MM.1S (cell line): ENCODE measurements around the gene GBGT1.

Experiments used
- DNase-seq: peaks from one replicate; pipeline ENCODE4 v3.0.0-alpha.2; 2015
- H2AFZ ChIP-seq: fragments of 300-600 bp; sonication (generic); 2 replicates; pipeline ENCODE4 v1.6.0; 2016; ENCODE audit warnings: antibody characterized with exemption, low read length
- H3F3A ChIP-seq: fragments of 300-600 bp; sonication (generic); 2 replicates; pipeline ENCODE4 v1.6.1; 2016; ENCODE audit warnings: mild to moderate bottlenecking, antibody characterized with exemption, low read length, moderate library complexity, mixed read lengths; ENCODE audit not compliant: insufficient read depth
- H3K27ac ChIP-seq: fragments of 300-600 bp; sonication (generic); 2 replicates; pipeline ENCODE4 v1.5.1; 2016; ENCODE audit warnings: mild to moderate bottlenecking, low read length
- H3K27me3 ChIP-seq: fragments of 300-600 bp; sonication (generic); replicated peaks from 2 replicates; pipeline ENCODE4 v1.6.0; 2016; ENCODE audit warnings: low read length; ENCODE audit not compliant: insufficient read depth
- H3K36me3 ChIP-seq: fragments of 300-600 bp; sonication (generic); replicated peaks from 2 replicates; pipeline ENCODE4 v1.6.1; 2016; ENCODE audit warnings: mild to moderate bottlenecking, low read length, mixed read lengths; ENCODE audit not compliant: insufficient read depth
- H3K4me1 ChIP-seq: fragments of 300-600 bp; sonication (generic); 2 replicates; pipeline ENCODE4 v1.6.1; 2016; ENCODE audit warnings: low read length, mixed read lengths
- H3K4me2 ChIP-seq: fragments of 300-600 bp; sonication (generic); 2 replicates; pipeline ENCODE4 v1.6.0; 2016; ENCODE audit warnings: low read depth, low read length
- H3K4me3 ChIP-seq: fragments of 300-600 bp; sonication (generic); 2 replicates; pipeline ENCODE4 v1.5.1; 2016; ENCODE audit warnings: low read length, mixed read lengths
- H3K79me2 ChIP-seq: fragments of 300-600 bp; sonication (generic); 2 replicates; pipeline ENCODE4 v1.6.1; 2016; ENCODE audit warnings: mixed run types, low read length, mixed read lengths
- H3K9ac ChIP-seq: fragments of 300-600 bp; sonication (generic); 2 replicates; pipeline ENCODE4 v1.6.1; 2016; ENCODE audit warnings: low read length, mixed read lengths
- H3K9me2 ChIP-seq: fragments of 300-600 bp; sonication (generic); replicated peaks from 2 replicates; pipeline ENCODE4 v1.6.1; 2016; ENCODE audit warnings: mild to moderate bottlenecking, low read length, mixed read lengths; ENCODE audit not compliant: insufficient read depth
- H3K9me3 ChIP-seq: fragments of 300-600 bp; sonication (generic); replicated peaks from 2 replicates; pipeline ENCODE4 v1.6.1; 2016; ENCODE audit warnings: mild to moderate bottlenecking, low read length, mixed read lengths; ENCODE audit not compliant: insufficient read depth
- H4K20me1 ChIP-seq: fragments of 300-600 bp; sonication (generic); 2 replicates; pipeline ENCODE4 v1.6.1; 2016; ENCODE audit warnings: mild to moderate bottlenecking, low read length, moderate library complexity, mixed read lengths; ENCODE audit not compliant: insufficient read depth
- CTCF ChIP-seq: fragments of 300-600 bp; sonication (generic); IDR thresholded peaks from 2 replicates; pipeline ENCODE4 v1.5.1; 2016; ENCODE audit warnings: antibody characterized with exemption, low read length, mixed read lengths
- EZH2 ChIP-seq: fragments of 300-600 bp; sonication (generic); optimal IDR thresholded peaks from 2 replicates; pipeline ENCODE3; 2017; ENCODE audit warnings: low read depth, mild to moderate bottlenecking, antibody characterized with exemption, low read length, mixed read lengths
- EZH2phosphoT487 ChIP-seq: fragments of 300-600 bp; sonication (generic); IDR thresholded peaks from 2 replicates; pipeline ENCODE4 v1.6.1; 2018; ENCODE audit warnings: antibody characterized with exemption, low read length

The GBGT1 gene

DNA sequence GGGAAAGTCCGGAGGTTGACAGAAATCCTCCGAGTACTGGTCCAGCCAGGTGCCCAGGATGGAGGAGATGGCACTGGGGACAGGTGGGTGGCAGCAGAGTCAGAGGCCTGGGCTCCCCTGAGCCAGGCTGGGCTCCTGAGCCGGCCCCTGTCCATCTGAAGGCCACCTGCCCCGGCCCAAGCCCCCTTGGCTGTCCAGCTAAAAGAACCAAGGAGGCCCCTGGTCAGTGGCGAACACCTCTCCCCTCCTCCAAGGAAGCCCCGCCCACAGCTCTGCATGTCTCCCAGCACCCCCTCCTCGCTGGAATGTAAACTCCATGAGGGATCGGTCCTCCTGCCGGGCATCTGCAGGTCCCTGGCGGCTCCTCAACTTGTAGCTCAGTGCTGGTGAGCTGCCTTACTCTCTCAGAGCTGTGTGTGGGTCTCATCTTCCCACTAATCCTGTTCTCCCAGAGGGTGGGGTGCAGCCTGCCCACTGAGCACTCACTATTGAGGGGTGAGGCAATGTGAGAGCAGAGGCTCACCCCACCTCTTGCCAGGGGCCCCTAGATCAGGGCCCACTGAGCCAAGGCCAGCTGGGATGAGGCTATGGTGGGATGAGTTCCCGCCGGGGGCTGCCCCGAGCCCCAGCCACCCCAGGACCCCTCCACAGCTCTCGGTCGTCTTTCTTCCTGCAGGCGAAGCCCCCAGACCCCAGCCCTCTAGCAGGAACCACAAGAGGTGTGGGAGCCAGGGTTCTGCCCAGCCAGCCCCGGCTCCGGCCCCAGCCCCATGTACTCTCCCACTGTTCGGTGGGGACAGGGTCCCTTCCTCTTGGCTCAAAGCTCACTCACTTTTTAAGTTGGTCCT, 54.7 kb downstream of the GBGT1 start:
- Histone ChIP-seq H2AFZ (no peak overlapping the region), H3K4me2 (no peak overlapping the region), H3K27ac (no peak overlapping the region), H3K9ac (no peak overlapping the region), H3K4me3 (no peak overlapping the region), H3K79me2 (no peaks in the 10 kb centered on the region), H4K20me1 (no peaks in the 10 kb centered on the region), H3K27me3 (no peaks in the 10 kb centered on the region), H3K9me2 (no peaks in the 10 kb centered on the region), H3K4me1 (no peaks in the 10 kb centered on the region), H3K9me3 (no peaks in the 10 kb centered on the region), H3K36me3 (no peaks in the 10 kb centered on the region), H3F3A (no peaks in the 10 kb centered on the region)
- TF ChIP-seq EZH2phosphoT487 (no peak), EZH2 (no peak), CTCF (no peak)
- DNase-seq, result no peak

DNA sequence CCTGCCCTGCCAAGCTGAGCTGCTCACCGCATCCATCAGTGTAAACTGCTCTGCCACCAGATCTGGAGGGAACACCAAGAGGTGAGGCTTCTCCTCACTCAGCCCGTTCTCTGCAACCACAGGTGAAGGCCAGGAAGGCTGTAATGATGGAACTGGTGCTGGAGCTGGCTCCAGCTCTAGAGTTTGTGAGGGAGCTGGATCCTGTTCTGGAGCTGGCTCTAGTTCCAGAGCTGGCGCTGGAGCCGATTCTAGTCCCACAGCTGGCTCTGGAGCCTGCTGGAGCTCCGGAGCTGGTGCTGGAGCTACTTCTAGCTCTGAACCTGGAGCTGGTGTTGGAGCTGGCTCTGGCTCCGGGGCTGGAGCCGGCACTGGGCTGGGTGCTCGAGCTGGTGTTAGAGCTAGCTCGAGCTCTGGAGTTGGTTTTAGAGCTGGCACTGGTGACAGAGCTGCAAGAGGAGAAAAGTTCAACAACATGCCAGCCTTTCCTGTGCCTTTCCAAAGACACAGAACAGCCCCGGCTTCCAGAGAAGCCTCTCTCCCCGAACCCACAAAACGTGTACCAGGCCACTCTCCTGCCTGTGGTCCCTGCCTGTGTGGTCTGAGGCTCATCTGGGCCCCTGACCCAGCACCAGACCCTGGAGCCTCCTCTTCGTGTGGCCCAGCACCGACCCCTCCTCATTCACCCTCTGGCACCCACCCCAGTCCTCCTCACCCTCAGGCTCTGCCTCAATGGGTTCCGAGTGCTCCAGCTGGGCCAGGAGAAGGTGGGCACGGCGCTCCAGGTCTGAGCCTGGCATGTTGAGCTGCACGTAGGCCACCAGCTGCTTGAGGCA, 55.5 kb downstream of the GBGT1 start:
- H3F3A ChIP-seq, result no peaks in the 10 kb centered on the region
- H4K20me1 ChIP-seq, result no peaks in the 10 kb centered on the region
- H3K36me3 ChIP-seq, result no peaks in the 10 kb centered on the region
- H3K9me2 ChIP-seq, result no peaks in the 10 kb centered on the region
- DNase-seq, result no peak
- no peak overlapping the region for H3K4me3 ChIP-seq
- H3K4me1 ChIP-seq, result no peaks in the 10 kb centered on the region
- H3K9ac ChIP-seq, result no peak overlapping the region
- no peaks in the 10 kb centered on the region for H3K79me2 ChIP-seq
- no peak overlapping the region for H3K4me2 ChIP-seq
- H3K9me3 ChIP-seq, result no peaks in the 10 kb centered on the region
- H3K27ac ChIP-seq, result no peak overlapping the region
- no peak overlapping the region for H2AFZ ChIP-seq
- no peak for TF ChIP-seq EZH2
- no peak for TF ChIP-seq EZH2phosphoT487
- no peaks in the 10 kb centered on the region for H3K27me3 ChIP-seq

DNA sequence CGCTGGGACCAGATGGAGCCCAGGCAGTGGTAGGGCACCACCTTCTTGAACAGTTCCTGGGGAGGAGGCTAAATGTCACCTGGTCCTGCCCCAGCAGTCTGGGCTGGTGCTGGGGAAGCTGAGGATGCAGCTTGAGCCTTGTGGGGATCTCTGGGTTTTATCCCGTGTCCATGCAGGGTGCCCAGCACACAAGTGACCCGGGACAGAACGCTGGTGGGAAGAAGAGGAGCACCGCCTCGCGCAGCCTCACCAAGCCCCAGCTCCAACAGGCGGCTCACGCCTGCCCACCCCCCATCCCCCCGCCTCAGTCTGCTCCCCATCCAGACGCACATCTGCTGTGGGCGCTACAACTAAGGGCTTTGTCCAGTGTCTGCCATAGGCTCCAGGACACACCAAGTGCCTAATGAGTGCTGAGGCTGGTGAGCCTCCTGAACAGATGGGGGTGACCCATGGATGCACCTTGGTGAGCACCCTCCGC, 56.4 kb downstream of the GBGT1 start:
- Histone ChIP-seq H3K9me3 (no peaks in the 10 kb centered on the region), H3K79me2 (no peaks in the 10 kb centered on the region), H2AFZ (no peak overlapping the region), H3K36me3 (no peaks in the 10 kb centered on the region), H3F3A (no peaks in the 10 kb centered on the region), H4K20me1 (no peaks in the 10 kb centered on the region), H3K27ac (no peak overlapping the region), H3K4me1 (no peaks in the 10 kb centered on the region), H3K4me2 (no peak overlapping the region), H3K9ac (no peak overlapping the region), H3K27me3 (no peaks in the 10 kb centered on the region), H3K9me2 (no peaks in the 10 kb centered on the region), H3K4me3 (no peak overlapping the region)
- TF ChIP-seq EZH2 (no peak), EZH2phosphoT487 (no peak), CTCF (no peak)
- no peak for DNase-seq
